ENCODE measurements around the gene TSHZ2.

Gene TSHZ2

DNA sequence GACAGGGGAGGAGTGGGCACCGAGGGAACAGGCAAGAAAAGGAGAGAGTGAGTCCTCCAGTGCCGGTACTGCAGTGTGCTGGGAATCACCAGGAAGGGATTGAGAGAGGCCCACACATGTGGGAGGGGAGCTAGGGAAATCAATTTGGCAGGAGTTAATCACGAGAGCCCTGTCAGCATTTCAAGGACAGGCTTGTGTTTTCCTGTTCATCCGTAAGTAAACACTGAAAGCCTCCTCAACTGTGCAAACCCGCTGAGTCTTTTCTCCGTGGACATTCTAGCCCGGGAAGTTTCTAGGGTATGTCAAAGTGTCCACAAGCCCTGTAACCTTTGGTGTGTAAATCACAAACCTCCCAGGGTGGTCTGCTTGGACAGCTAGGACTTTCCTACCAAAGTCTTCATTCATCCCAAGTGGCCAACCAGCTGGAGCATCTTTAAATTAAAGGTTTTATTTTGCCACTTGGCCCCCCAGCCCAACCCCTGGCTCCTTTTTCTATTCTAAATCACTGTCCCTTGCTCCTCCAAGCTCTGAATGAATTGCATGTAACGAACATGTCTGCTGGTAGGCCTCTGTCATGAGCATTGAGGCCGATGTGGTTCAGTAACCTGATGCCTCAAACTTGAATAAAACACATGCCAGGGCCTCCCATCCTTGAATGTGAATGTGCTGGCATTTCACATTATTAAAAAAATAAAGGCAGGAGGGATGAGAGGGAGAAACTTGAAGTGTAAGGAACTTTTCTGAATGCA is 472.4 kb downstream of the TSHZ2 start:
- TF ChIP-seq, protein P1, sequence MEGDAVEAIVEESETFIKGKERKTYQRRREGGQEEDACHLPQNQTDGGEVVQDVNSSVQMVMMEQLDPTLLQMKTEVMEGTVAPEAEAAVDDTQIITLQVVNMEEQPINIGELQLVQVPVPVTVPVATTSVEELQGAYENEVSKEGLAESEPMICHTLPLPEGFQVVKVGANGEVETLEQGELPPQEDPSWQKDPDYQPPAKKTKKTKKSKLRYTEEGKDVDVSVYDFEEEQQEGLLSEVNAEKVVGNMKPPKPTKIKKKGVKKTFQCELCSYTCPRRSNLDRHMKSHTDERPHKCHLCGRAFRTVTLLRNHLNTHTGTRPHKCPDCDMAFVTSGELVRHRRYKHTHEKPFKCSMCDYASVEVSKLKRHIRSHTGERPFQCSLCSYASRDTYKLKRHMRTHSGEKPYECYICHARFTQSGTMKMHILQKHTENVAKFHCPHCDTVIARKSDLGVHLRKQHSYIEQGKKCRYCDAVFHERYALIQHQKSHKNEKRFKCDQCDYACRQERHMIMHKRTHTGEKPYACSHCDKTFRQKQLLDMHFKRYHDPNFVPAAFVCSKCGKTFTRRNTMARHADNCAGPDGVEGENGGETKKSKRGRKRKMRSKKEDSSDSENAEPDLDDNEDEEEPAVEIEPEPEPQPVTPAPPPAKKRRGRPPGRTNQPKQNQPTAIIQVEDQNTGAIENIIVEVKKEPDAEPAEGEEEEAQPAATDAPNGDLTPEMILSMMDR (IDR thresholded peaks at IDR 0.05; ENCODE audit: low read depth, low read length), result no peak
- no peak for DNase-seq (ENCODE audit: extremely low read depth, low read depth)

DNA sequence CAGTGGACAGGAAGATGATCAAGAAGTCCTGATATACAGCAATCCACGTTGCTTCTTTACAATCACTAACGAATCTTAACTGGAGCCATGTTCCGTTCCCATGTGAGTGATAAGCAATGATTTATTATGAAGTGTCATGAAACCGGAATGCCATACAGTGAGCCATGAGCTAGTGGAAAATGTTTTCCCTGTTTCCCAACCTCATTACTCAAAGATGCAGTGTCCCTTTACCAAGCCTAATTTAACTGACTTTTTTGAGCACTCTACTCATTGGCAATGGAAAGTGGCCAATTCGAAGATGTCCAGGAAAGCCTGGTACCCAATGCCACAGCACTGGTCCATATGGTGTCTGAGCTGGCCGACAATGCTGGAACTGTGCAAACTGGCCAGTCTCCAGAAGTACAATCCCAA is 473.2 kb downstream of the TSHZ2 start:
- TF ChIP-seq, protein P1 (IDR thresholded peaks at IDR 0.05; ENCODE audit: low read depth, low read length), result no peak
- no peak for DNase-seq (ENCODE audit: extremely low read depth, low read depth)

DNA sequence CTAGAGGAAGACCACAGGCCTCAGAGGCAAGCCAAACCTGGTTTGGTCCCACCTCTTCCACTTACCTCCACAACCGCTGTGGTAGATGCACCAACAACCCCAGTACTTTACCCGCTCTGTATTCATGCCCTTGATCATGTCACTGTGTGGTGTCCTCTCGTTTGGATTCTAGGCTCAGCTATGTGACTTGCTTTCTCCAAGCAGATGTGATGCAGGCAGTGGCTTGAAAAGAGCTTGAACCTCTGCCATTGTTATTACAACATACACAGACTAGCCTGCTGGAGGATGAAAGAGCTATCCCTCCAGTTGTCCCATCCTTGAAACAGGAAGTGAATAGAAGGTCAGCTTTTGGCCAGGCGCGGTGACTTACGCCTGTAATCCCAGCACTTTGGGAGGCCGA is 473.8 kb downstream of the TSHZ2 start:
- no peak for DNase-seq (ENCODE audit: extremely low read depth, low read depth)
- TF ChIP-seq, protein P1 (IDR thresholded peaks at IDR 0.05; ENCODE audit: low read depth, low read length), result no peak

DNA sequence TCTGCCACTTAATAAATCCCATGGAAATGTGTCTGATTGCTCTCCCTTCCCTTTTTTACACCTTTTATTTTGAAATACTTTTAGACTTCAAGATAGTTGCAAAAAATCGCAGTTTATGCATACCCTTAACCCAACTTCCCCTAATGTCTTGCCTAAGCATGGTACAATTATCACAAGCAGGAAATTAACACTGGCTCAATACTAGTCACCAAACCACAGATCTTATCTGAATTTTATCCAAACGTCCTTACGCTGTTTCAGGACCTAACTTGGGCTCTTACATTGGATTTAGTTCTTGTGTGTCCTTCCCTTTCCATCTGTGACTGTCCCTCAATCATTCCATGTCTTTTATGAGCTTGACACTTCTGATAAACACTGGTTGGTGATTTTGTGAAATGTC is 475.2 kb downstream of the TSHZ2 start:
- TF ChIP-seq, protein P1 (IDR thresholded peaks at IDR 0.05; ENCODE audit: low read depth, low read length), result no peak
- DNase-seq (ENCODE audit: extremely low read depth, low read depth), result no peak

DNA sequence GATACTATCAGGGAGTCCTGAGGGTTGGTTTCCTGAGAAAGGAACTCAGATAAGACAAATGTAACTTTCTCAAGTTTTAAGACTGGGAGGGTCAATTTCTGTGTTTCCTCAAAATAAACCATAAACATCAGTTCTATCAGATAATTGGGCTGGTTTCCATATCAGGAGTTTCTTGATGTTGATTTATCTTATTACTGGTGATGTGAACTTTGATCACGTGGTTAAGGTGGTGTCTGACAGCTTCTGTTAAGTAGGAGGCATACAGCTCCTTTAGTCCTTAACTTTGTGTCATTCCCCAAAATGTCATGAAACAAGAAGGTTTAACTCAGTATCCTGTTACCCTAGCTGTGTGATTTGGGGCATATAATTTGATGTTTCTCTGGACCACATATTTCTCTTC is 476.3 kb downstream of the TSHZ2 start:
- no peak for DNase-seq (ENCODE audit: extremely low read depth, low read depth)
- TF ChIP-seq, protein P1 (IDR thresholded peaks at IDR 0.05; ENCODE audit: low read depth, low read length), result no peak

DNA sequence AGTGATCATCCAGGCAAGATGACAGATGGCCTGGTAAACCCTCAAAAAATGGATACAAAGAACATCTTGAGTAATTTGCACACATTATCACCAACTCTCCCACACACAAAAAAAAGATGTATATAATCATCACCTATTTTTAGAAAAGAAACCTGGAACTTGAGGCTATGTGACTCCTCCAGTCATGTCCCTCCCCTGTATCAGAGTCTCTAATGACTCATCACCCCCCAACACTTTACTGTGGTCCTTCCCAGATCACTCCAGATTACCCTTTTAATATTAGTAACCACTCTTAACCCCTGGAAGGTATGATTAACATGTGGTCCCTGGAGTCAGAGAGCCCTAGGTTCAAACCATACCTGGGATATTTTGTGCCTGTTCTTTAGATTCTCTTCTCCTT is 476.7 kb downstream of the TSHZ2 start:
- TF ChIP-seq, protein P1 (IDR thresholded peaks at IDR 0.05; ENCODE audit: low read depth, low read length), result no peak
- no peak for DNase-seq (ENCODE audit: extremely low read depth, low read depth)

DNA sequence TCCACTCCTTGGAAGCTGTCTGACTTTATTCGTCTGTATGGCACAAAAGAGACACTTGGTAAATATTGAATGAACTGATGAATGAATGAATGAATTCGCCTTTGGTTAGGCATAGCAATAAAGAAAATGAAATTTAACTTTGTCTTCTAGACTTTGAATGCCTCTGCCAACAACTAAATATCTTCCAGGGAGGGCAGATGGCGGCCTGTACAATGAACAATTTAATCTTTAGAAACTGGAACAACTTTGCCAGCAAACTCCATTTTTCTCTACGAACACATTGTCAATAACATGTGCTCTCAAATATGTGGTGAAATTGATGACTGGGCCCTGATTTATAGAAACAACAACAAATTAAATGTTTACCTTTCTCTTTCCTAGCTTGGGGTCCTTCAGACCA is 480.9 kb downstream of the TSHZ2 start:
- TF ChIP-seq, protein P1 (IDR thresholded peaks at IDR 0.05; ENCODE audit: low read depth, low read length), result no peak
- DNase-seq (ENCODE audit: extremely low read depth, low read depth), result no peak
